GM12878 (cell line): ENCODE results near the gene S1PR4. TPM values are rescaled to one million over a fixed set of nuclear protein-coding genes. Genes with fewer than 3 reads are reported as not detected.

ENCODE experiments used
- ATAC-seq: fragments of 200-7000 bp; cut with Tn5 transposase; 3 replicates; pipeline ENCODE4 v1.9.1; 2020; ENCODE audit warnings: mild to moderate bottlenecking, moderate library complexity
- BruUV-seq: library from RNA; stranded (reverse); fragments of 400-500 nt; replicated peaks from 2 replicates; lab custom pipeline; 2021; lab: Mats Ljungman, UMichigan
- CTCF ChIA-PET: fragments of 300-600 bp; sonication (Branson Sonifier 250); formaldehyde crosslinking; extraction: SDS; loops from one replicate; lab custom pipeline; 2021; ENCODE audit warnings: inconsistent platforms; lab: Yijun Ruan, JAX
- POLR2A ChIA-PET: fragments of 350-600 bp; formaldehyde crosslinking; extraction: SDS; loops from one replicate; lab custom pipeline; 2021; ENCODE audit warnings: inconsistent platforms; lab: Charles Lee
- RAD21 ChIA-PET: fragments of 300-600 bp; sonication (Branson Sonifier 250); formaldehyde crosslinking; loops from one replicate; lab custom pipeline; 2023; ENCODE audit warnings: antibody characterized with exemption; ENCODE audit not compliant: unreplicated experiment; lab: Charles Lee
- SMC1A ChIA-PET: fragments of 300-600 bp; sonication (Branson Sonifier 250); formaldehyde crosslinking; loops from one replicate; lab custom pipeline; 2023; ENCODE audit not compliant: unreplicated experiment, uncharacterized antibody; lab: Charles Lee
- DNase-seq: peaks from one replicate; pipeline ENCODE4 v3.0.0-alpha.2; 2011; ENCODE audit warnings: low read depth, low spot score
- FAIRE-seq: peaks from 3 replicates; lab custom pipeline; 2011; peaks lifted over from hg19 to GRCh38; lab: Jason Lieb, UNC
- H2AFZ ChIP-seq: 2 replicates; pipeline ENCODE4 v1.6.0; 2011; ENCODE audit warnings: low read depth, low read length, control low read depth; ENCODE audit not compliant: control insufficient read depth
- H3K27ac ChIP-seq: 2 replicates; pipeline ENCODE4 v1.5.1; 2011; ENCODE audit warnings: control low read depth; ENCODE audit not compliant: control insufficient read depth, insufficient read depth
- H3K27me3 ChIP-seq, 2 experiments: replicated peaks in 1 of 2; 2 replicates each; pipeline versions ENCODE4 v1.6.0 to v1.6.1; 2011; ENCODE audit warnings: low read length in 1 of 2; ENCODE audit not compliant: control insufficient read depth in 2 of 2, insufficient read depth in 2 of 2
- H3K36me3 ChIP-seq, 2 experiments: 2 replicates each; pipeline ENCODE4 v1.5.1; 2011; ENCODE audit warnings: low read length in 1 of 2; ENCODE audit not compliant: control insufficient read depth in 2 of 2, insufficient read depth in 2 of 2
- H3K4me1 ChIP-seq: 2 replicates; pipeline ENCODE4 v1.6.1; 2011; ENCODE audit warnings: mild to moderate bottlenecking, low read length, moderate library complexity, mixed read lengths; ENCODE audit not compliant: control insufficient read depth, insufficient read depth
- H3K4me2 ChIP-seq: 2 replicates; pipeline ENCODE4 v1.6.0; 2011; ENCODE audit warnings: control low read depth; ENCODE audit not compliant: control insufficient read depth, insufficient read depth
- H3K4me3 ChIP-seq: fragments of 200-600 bp; sonication (generic); 2 replicates; pipeline ENCODE4 v1.5.1; 2016
- H3K79me2 ChIP-seq: 2 replicates; pipeline ENCODE4 v1.6.0; 2011; ENCODE audit warnings: low read length; ENCODE audit not compliant: control insufficient read depth, insufficient read depth
- H3K9ac ChIP-seq: 2 replicates; pipeline ENCODE4 v1.8.0; 2011; ENCODE audit warnings: low read length, control low read depth, mixed read lengths; ENCODE audit not compliant: control insufficient read depth, insufficient read depth
- H3K9me3 ChIP-seq: replicated peaks from 3 replicates; pipeline ENCODE4 v1.5.1; 2011; ENCODE audit warnings: mild to moderate bottlenecking, low read length; ENCODE audit not compliant: control insufficient read depth, insufficient read depth
- H4K20me1 ChIP-seq: 2 replicates; pipeline ENCODE4 v1.6.0; 2011; ENCODE audit not compliant: control insufficient read depth, insufficient read depth
- BCL11A ChIP-seq: IDR thresholded peaks from 2 replicates; pipeline ENCODE4 v1.6.1; 2011; ENCODE audit warnings: low read depth, low read length
- BRCA1 ChIP-seq: IDR thresholded peaks from 2 replicates; pipeline ENCODE4 v1.6.1; 2011; ENCODE audit warnings: low read depth, low read length, improper control_type of control experiment
- CHD1 ChIP-seq: IDR thresholded peaks from 2 replicates; pipeline ENCODE4 v1.6.1; 2012; ENCODE audit warnings: low read depth, low read length, improper control_type of control experiment
- MXI1 ChIP-seq: fragments of 150-350 bp; IDR thresholded peaks from 2 replicates; pipeline ENCODE4 v1.6.1; 2011; ENCODE audit warnings: low read depth, mild to moderate bottlenecking, inconsistent platforms, low read length, improper control_type of control experiment
- POLR2AphosphoS5 ChIP-seq: IDR thresholded peaks from 2 replicates; pipeline ENCODE4 v1.6.1; 2011; ENCODE audit warnings: mild to moderate bottlenecking, low read length, inconsistent platforms
- RFX5 ChIP-seq: IDR thresholded peaks from 2 replicates; pipeline ENCODE4 v1.6.1; 2011; ENCODE audit warnings: low read depth, low read length, improper control_type of control experiment
- RUNX3 ChIP-seq: IDR thresholded peaks from 2 replicates; pipeline ENCODE4 v1.6.1; 2012; ENCODE audit warnings: low read length, inconsistent platforms
- SRF ChIP-seq, 2 experiments: IDR thresholded peaks; 2 replicates each; pipeline ENCODE4 v1.6.1; 2011; ENCODE audit warnings: low read depth in 2 of 2, low read length in 2 of 2, mild to moderate bottlenecking in 1 of 2, moderate library complexity in 1 of 2
- ZNF24 ChIP-seq: fragments of 450-650 bp; IDR thresholded peaks from 2 replicates; pipeline ENCODE4 v1.6.1; 2017; ENCODE audit warnings: antibody characterized with exemption, mild to moderate bottlenecking
- WGBS: methylation state at CpG from one replicate; pipeline ENCODE4 v1.1.6; 2016; ENCODE audit warnings: low lambda C conversion rate; ENCODE audit not compliant: insufficient replicate concordance, insufficient coverage; ENCODE audit errors: missing lambda C conversion rate; 5-methylcytosine and 5-hydroxymethylcytosine counted together
- in situ Hi-C: fragments of 300-500 bp; cut with MboI; formaldehyde crosslinking; loops from 9 replicates; pipeline ENCODE4 v1.14.3; 2018; ENCODE audit warnings: mixed read lengths
- intact Hi-C: fragments of 100-400 bp; cut with micrococcal nuclease; formaldehyde crosslinking; loops from one replicate; pipeline ENCODE4 v1.14.2; 2022; ENCODE audit not compliant: unreplicated experiment
- polyA plus RNA-seq, 11 experiments: library from polyadenylated mRNA; depleted of rRNA in 4 of 11; unstranded in 6 of 11; stranded (reverse) in 5 of 11; fragments of >200 nt; fragmentation: Nextera tagmentation in 4 of 11; fragmentation: Illumina TruSeq in 1 of 11; extraction: Ambion mirVana in 4 of 11; extraction: Trizol in 1 of 11; gene quantifications; 1 replicate in 1 of 11; 2 replicates in 10 of 11; pipeline versions ENCODE4 v1.2.1 to v1.2.3, GENCODE V29; 2011 to 2016; ENCODE audit warnings: inconsistent platforms in 2 of 11, missing spikeins in 2 of 11, low read depth in 1 of 11
- total RNA-seq, 4 experiments: library from RNA; depleted of rRNA in 3 of 4; stranded (reverse); fragments of >200 nt in 3 of 4; fragmentation: Illumina TruSeq in 1 of 4; extraction: Trizol in 1 of 4; gene quantifications; 2 replicates each; pipeline versions ENCODE4 v1.2.1 to v1.2.3, GENCODE V29; 2013 to 2021
- TF ChIP-seq, protein P1 (sequence below): fragments of 450-650 bp; IDR thresholded peaks from 2 replicates; pipeline ENCODE4 v1.6.1; 2017; ENCODE audit warnings: antibody characterized with exemption, mild to moderate bottlenecking, moderate library complexity
- TF ChIP-seq, protein P2 (sequence below): IDR thresholded peaks from 2 replicates; pipeline ENCODE4 v1.6.1; 2012; ENCODE audit warnings: low read depth, low read length, improper control_type of control experiment
- TF ChIP-seq, protein P3 (sequence below): fragments of 450-650 bp; IDR thresholded peaks from 2 replicates; pipeline ENCODE4 v1.6.1; 2014; ENCODE audit warnings: mild to moderate bottlenecking
- TF ChIP-seq, protein P4 (sequence below): fragments of 450-650 bp; IDR thresholded peaks from 2 replicates; pipeline ENCODE4 v1.6.1; 2017; ENCODE audit warnings: mild to moderate bottlenecking

Gene S1PR4
- total and polyA plus RNA-seq, 10 of the 15 experiments (the other 5 are each of a cell fraction or from before 2014, with no cell fraction given), result 0.19 to 57.7 (median 32.4) TPM; not detected in 1

DNA sequence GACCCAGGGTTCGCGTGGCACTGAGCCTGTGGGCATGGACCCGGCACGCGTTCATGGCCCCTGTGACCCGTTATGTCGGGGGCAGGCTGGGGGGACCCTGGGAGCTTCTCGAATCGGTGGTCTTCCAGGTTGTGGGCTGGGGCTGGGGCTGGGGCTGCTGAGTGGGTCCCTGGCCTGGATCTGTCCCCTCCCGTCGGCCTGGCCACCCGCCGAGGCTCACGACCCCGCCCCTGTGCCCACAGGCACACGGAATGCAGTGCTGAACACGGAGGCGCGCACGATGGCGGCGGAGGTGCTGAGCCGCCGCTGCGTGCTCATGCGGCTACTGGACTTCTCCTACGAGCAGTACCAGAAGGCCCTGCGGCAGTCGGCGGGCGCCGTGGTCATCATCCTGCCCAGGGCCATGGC lies 13.7 kb downstream of the S1PR4 start:
- no peak overlapping the region for H2AFZ ChIP-seq
- 98% methylated on average over 32 of the region's 32 CpGs for WGBS
- H3K4me1 ChIP-seq, result peaks cover 6% of the 10 kb centered on the region
- peaks cover 36% of the 10 kb centered on the region for H3K79me2 ChIP-seq
- ChIA-PET RAD21 (no interaction called here), CTCF (no interaction called here), SMC1A (no interaction called here), POLR2A (no interaction called here)
- no peak overlapping the region for H3K9ac ChIP-seq
- H3K4me3 ChIP-seq, result no peak overlapping the region
- no peaks in the 10 kb centered on the region for H4K20me1 ChIP-seq
- H3K36me3 ChIP-seq, result peaks cover 5 to 6% of the 10 kb centered on the region in 2 experiments; a peak in 3 of 4 replicates
- DNase-seq (no peak), ATAC-seq (no peak), FAIRE-seq (no peak)
- in situ Hi-C loops, result no loop called here
- H3K27me3 ChIP-seq, result no peaks in the 10 kb centered on the region
- no peak overlapping the region for H3K27ac ChIP-seq
- TF ChIP-seq, protein P1, sequence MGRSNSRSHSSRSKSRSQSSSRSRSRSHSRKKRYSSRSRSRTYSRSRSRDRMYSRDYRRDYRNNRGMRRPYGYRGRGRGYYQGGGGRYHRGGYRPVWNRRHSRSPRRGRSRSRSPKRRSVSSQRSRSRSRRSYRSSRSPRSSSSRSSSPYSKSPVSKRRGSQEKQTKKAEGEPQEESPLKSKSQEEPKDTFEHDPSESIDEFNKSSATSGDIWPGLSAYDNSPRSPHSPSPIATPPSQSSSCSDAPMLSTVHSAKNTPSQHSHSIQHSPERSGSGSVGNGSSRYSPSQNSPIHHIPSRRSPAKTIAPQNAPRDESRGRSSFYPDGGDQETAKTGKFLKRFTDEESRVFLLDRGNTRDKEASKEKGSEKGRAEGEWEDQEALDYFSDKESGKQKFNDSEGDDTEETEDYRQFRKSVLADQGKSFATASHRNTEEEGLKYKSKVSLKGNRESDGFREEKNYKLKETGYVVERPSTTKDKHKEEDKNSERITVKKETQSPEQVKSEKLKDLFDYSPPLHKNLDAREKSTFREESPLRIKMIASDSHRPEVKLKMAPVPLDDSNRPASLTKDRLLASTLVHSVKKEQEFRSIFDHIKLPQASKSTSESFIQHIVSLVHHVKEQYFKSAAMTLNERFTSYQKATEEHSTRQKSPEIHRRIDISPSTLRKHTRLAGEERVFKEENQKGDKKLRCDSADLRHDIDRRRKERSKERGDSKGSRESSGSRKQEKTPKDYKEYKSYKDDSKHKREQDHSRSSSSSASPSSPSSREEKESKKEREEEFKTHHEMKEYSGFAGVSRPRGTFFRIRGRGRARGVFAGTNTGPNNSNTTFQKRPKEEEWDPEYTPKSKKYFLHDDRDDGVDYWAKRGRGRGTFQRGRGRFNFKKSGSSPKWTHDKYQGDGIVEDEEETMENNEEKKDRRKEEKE, result no peak
- TF ChIP-seq, protein P2, sequence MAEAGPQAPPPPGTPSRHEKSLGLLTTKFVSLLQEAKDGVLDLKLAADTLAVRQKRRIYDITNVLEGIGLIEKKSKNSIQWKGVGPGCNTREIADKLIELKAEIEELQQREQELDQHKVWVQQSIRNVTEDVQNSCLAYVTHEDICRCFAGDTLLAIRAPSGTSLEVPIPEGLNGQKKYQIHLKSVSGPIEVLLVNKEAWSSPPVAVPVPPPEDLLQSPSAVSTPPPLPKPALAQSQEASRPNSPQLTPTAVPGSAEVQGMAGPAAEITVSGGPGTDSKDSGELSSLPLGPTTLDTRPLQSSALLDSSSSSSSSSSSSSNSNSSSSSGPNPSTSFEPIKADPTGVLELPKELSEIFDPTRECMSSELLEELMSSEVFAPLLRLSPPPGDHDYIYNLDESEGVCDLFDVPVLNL, result no peak
- TF ChIP-seq RUNX3 (no peak), MXI1 (no peak), CHD1 (no peak), POLR2AphosphoS5 (no peak), ZNF24 (no peak), BCL11A (no peak), RFX5 (no peak), SRF (IDR thresholded peaks at IDR 0.05; ENCODE audit: low read depth in 2 of 2, low read length in 2 of 2) (no peak), BRCA1 (no peak)
- TF ChIP-seq, protein P3, sequence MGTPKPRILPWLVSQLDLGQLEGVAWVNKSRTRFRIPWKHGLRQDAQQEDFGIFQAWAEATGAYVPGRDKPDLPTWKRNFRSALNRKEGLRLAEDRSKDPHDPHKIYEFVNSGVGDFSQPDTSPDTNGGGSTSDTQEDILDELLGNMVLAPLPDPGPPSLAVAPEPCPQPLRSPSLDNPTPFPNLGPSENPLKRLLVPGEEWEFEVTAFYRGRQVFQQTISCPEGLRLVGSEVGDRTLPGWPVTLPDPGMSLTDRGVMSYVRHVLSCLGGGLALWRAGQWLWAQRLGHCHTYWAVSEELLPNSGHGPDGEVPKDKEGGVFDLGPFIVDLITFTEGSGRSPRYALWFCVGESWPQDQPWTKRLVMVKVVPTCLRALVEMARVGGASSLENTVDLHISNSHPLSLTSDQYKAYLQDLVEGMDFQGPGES, result no peak
- TF ChIP-seq, protein P4, sequence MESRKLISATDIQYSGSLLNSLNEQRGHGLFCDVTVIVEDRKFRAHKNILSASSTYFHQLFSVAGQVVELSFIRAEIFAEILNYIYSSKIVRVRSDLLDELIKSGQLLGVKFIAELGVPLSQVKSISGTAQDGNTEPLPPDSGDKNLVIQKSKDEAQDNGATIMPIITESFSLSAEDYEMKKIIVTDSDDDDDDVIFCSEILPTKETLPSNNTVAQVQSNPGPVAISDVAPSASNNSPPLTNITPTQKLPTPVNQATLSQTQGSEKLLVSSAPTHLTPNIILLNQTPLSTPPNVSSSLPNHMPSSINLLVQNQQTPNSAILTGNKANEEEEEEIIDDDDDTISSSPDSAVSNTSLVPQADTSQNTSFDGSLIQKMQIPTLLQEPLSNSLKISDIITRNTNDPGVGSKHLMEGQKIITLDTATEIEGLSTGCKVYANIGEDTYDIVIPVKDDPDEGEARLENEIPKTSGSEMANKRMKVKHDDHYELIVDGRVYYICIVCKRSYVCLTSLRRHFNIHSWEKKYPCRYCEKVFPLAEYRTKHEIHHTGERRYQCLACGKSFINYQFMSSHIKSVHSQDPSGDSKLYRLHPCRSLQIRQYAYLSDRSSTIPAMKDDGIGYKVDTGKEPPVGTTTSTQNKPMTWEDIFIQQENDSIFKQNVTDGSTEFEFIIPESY, result no peak
- intact Hi-C loops, result no loop called here
- H3K4me2 ChIP-seq, result no peak overlapping the region
- no peaks in the 10 kb centered on the region for H3K9me3 ChIP-seq
- no TSS peak for BruUV-seq
